ENCODE results near the gene OBP2B. TPM values are rescaled to one million over a fixed set of nuclear protein-coding genes. Genes with fewer than 3 reads are reported as not detected.
"Not testable (repeated sequence)": the region's sequence is repeated elsewhere in the genome, so short reads cannot be mapped to it uniquely, and the experiment has no call there.

OBP2B gene
- total RNA-seq, 1 donor from 2014 or later: not detected

DNA sequence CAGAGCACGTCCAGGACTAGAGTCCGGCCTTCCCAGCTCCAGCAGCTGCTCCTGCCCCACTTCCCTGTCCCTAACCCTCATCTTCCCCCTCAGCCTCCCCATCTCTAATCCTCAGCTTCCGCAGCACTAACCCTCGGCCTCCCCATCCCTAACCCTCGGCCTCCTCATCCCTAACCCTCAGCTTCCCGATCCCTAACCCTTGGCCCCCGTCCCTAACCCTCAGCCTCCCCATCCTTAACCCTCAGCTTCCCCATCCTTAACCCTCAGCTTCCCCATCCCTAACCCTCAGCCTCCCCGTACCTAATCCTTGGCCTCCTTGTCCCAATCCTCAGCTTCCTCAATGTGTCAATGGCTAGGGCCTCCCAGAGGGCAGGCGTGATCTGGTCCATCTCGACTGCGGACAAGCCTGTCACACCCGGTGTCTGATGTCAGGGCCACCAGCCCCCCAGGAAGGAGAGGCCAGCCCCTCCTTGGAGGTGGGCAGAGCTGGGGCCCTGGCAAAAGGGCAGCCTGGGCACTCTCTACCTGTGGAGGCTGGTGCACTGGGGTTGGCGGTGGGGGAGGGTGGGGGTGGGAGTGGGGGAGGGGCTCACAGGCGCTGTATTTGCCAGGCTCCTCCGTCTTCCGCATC, 1.4 kb downstream of the OBP2B start:
- H3K4me3 ChIP-seq (ENCODE audit: low read depth, low read length): no peak overlapping the region
- TF ChIP-seq, protein P1, sequence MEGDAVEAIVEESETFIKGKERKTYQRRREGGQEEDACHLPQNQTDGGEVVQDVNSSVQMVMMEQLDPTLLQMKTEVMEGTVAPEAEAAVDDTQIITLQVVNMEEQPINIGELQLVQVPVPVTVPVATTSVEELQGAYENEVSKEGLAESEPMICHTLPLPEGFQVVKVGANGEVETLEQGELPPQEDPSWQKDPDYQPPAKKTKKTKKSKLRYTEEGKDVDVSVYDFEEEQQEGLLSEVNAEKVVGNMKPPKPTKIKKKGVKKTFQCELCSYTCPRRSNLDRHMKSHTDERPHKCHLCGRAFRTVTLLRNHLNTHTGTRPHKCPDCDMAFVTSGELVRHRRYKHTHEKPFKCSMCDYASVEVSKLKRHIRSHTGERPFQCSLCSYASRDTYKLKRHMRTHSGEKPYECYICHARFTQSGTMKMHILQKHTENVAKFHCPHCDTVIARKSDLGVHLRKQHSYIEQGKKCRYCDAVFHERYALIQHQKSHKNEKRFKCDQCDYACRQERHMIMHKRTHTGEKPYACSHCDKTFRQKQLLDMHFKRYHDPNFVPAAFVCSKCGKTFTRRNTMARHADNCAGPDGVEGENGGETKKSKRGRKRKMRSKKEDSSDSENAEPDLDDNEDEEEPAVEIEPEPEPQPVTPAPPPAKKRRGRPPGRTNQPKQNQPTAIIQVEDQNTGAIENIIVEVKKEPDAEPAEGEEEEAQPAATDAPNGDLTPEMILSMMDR (conservative IDR thresholded peaks at IDR 0.05; ENCODE audit: low read depth, low read length): no peak
- no peak for DNase-seq (ENCODE audit: low read depth)

DNA sequence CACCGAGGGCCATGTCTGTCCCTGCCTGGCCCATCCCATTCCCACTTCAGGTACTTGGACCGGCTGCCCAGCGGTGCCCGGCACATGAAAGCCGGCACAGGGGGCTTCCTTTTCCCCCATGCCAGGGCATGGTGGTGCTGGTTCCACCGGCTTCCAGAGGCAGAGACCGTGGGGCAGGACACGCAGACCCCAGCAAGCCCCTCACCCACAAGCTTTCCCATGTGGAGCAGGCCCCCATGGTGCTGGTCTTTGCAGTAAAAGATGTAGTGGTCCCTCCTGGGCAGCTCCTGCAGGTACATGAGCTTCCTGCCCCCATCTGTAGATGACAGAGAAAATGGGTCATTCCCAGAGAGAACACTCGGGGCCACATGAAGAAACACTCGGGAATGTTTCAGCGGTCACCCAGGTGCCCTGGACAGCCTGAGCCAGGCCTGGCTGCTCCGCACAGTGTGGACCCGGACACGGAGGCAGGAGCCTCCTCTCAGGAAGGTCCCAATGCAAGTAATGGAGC, 2.0 kb downstream of the OBP2B start:
- TF ChIP-seq, protein P1 (conservative IDR thresholded peaks at IDR 0.05; ENCODE audit: low read depth, low read length): no peak
- H3K4me3 ChIP-seq (ENCODE audit: low read depth, low read length): no peak overlapping the region
- no peak for DNase-seq (ENCODE audit: low read depth)

DNA sequence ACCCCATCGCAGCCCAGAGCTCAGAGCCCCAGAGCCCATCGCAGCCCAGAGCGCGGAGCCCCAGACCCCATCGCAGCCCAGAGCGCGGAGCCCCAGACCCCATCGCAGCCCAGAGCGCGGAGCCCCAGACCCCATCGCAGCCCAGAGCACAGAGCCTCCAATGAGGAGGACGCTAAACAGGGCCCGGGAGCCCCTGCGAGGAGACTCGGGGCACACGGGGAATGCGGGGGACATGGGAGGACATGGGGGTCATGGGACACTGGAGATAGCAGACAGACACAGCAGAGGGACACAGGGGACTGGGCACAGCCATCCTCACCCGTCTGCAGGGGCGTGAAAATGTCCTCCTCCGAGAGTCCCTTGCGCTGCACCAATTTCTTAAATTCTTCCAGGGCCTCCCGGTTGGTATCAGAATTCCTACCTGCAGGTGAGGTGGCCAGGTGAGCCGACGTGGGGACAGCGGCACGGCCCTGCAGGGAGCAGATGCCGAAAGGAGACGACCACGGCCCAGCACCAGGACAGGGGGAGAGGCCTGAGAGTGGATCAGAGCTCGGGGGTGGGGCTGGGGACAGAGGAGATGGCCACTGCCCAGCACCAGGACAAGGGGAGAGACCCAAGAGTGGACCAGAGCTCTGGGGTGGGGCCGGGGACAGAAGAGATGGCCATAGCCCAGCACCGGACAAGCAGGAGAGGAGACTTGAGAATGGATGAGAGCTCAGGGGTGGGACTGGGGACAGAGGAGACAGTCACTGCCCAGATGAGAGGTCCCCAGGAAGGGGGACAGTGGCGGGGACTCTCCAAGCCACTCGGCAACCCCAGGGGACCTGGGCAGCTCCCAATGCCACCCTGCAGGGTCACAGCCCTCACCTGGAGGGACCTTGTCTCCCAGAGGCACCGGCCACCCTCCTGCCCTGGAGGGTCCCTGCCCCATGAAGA, 2.8 kb downstream of the OBP2B start:
- H3K4me3 ChIP-seq (ENCODE audit: low read depth, low read length): no peak overlapping the region
- TF ChIP-seq, protein P1 (conservative IDR thresholded peaks at IDR 0.05; ENCODE audit: low read depth, low read length): no peak
- no peak for DNase-seq (ENCODE audit: low read depth)

DNA sequence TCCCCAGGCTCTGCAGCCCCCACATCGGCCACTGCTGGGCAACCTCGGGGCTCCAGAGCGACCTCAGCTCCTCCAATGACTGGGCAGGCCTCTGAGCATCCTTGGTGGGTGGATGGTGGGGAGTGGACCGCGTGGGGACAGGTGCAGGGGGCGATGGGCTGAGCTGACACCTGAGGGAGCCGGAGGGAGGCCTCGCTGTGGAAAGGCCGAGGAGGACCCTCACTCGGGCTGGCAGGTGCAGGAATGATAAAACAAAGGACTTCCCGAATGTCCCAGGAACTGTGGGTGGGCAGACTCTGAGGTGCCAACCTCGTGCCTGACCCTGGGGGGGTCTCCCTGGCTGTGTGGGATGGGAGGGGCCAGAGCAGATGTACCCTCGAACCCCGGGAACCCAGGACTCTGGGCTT, 3.6 kb downstream of the OBP2B start:
- not testable (repeated sequence) for DNase-seq (ENCODE audit: low read depth); H3K4me3 ChIP-seq (ENCODE audit: low read depth, low read length)

DNA sequence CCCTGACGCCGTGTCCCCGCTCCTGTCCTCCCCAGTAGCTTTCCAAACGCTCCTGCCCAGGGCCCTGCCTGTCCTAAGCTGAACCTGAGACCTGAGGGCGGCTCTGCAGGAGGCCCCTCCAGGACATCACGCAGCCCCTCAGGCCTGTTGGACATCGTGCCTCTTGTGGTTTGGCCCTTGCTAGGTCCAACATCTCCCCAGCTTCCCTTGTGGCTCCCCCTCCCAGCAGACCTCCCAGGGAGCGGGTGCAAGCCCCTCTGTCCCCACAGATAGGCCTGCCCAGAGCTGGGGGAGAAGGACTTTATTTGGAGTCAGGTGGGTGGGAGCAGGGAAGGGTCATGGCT, 4.1 kb downstream of the OBP2B start:
- DNase-seq (ENCODE audit: low read depth): no peak
- TF ChIP-seq, protein P1 (conservative IDR thresholded peaks at IDR 0.05; ENCODE audit: low read depth, low read length): no peak

DNA sequence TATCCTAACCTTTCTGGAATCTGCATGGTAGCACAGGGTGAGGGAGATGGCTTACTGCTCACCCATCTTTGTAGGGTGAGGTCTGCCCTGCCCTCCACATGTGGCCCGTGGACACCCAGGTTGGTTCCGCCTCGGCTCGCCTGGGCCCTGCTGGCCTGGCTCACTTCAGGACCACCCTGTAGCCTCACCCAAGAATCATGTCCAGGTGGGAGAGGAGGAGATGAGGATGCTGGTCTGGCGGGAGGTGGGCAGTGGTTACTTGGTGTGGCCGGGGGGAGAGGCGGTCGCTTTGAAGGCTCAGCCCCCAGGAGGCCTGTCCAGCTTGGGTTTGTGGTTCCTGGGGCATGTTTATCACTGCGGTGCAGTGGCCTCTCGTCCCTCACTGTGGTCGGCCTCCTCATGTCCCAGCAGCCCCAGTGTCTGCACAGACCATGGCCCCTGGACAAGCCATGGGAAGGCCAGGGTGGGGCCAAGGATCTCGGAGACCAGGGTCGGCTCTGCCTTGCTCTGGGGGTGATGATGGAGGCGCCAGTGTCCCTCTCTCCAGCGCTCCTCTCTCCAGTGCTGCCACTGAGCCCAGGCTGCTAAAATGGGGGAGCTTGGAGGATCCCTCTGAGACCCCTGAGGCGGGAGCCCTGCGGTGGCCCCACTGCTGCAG, 4.6 kb downstream of the OBP2B start:
- TF ChIP-seq, protein P1 (conservative IDR thresholded peaks at IDR 0.05; ENCODE audit: low read depth, low read length): no peak
- DNase-seq (ENCODE audit: low read depth): no peak
- no peak overlapping the region for H3K4me3 ChIP-seq (ENCODE audit: low read depth, low read length)

More for the DNA sequence above, 4.1 kb downstream of the OBP2B start:
- H3K4me3 ChIP-seq (ENCODE audit: low read depth, low read length): no peak overlapping the region

DNA sequence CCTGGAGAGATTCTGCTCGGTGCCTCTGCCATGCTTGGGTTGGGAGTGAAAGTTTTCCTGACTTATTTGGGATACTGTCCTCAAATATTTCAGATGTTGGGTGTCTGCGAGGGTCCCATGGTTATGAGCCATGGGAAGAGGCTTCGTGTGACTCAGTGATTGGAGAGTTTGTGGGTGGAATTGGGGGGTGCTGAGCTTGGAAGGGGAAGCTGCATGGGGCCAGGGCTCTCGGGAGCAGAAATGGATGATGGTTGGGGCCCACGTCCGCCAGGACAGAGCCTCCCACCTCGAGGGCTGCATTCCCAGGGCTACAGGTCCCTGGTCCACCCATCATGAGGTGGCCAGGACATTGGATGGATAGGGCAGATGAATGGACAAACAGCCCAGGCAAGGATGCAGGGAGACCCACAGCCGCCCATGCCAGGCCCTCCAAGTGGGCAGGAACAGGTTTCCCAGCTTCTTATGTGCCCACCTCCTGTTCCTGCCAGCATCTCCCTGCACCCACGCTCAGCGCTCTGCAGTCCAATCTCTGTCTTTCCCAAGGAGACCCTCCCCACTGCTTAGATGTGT, 5.5 kb downstream of the OBP2B start:
- TF ChIP-seq, protein P1 (conservative IDR thresholded peaks at IDR 0.05; ENCODE audit: low read depth, low read length): no peak
- DNase-seq (ENCODE audit: low read depth): no peak
- H3K4me3 ChIP-seq (ENCODE audit: low read depth, low read length): no peak overlapping the region

Measured in epithelial cell of proximal tubule (primary cell).